ENCODE results near the gene IFITM5.

The IFITM5 gene

GRCh38 chr11:255176-255575, 44.1 kb downstream of the IFITM5 start:
- TF ChIP-seq YY1 (IDR thresholded peaks at IDR 0.05; ENCODE audit: low read depth) (no peak), MAX (IDR thresholded peaks at IDR 0.05) (no peak), ZBTB7A (IDR thresholded peaks at IDR 0.05; ENCODE audit: low read depth) (no peak), TEAD4 (IDR thresholded peaks at IDR 0.05) (no peak), FOXM1 (IDR thresholded peaks at IDR 0.05; ENCODE audit: borderline replicate concordance, low read depth) (no peak), USF1 (IDR thresholded peaks at IDR 0.05) (no peak), TCF12 (IDR thresholded peaks at IDR 0.05; ENCODE audit: low read depth) (no peak), NFIC (IDR thresholded peaks at IDR 0.05) (no peak), RAD21 (IDR thresholded peaks at IDR 0.05; ENCODE audit: low read depth) (no peak), REST (IDR thresholded peaks at IDR 0.05; ENCODE audit: low read depth) (no peak), TAF1 (IDR thresholded peaks at IDR 0.05; ENCODE audit: low read depth) (no peak), CREB1 (IDR thresholded peaks at IDR 0.05; ENCODE audit: low read depth) (no peak)

GRCh38 chr11:253886-254270, 45.4 kb downstream of the IFITM5 start:
- TF ChIP-seq MAX (IDR thresholded peaks at IDR 0.05) (no peak), USF1 (IDR thresholded peaks at IDR 0.05) (no peak), ZBTB7A (IDR thresholded peaks at IDR 0.05; ENCODE audit: low read depth) (no peak), RAD21 (IDR thresholded peaks at IDR 0.05; ENCODE audit: low read depth) (no peak), CEBPB (IDR thresholded peaks at IDR 0.05) (no peak), NFIC (IDR thresholded peaks at IDR 0.05) (no peak), FOXM1 (IDR thresholded peaks at IDR 0.05; ENCODE audit: borderline replicate concordance, low read depth) (no peak), CREB1 (IDR thresholded peaks at IDR 0.05; ENCODE audit: low read depth) (no peak), YY1 (IDR thresholded peaks at IDR 0.05; ENCODE audit: low read depth) (no peak)

DNA sequence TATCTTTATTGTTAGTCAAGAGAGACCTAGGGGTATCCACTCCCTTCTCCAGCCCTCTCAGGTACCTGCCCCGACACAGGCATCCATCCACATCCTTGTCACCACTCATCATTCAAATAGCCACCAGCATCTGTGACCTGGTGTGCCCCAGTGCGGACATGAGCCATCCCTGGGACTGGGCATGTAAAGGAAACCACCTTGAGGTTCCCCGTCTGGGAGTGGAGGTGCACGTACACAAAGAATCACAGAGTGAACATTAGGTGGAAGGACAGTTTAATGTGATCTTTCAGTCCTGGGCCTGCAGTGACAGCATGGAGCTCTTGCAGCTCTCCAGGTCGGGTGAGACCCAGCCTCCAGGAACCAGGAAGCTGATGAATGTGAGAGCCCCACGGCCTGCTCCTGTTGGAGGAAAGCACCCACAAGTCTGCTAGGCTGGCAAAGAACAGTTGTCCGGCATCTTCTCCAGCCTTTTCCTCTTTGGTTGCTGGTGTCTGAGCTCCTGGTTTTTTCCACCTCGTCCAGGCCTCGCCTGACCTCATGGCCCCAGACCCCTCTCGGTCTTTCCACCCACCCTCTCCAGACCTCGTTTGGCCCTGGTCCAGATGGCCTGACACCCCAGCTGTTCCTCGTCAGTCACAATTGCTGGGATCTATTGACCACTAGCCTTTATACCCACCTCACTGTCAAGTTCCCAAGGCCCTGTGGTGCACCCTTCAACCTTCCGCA, 46.0 kb downstream of the IFITM5 start:
- TF ChIP-seq CREB1 (IDR thresholded peaks at IDR 0.05; ENCODE audit: low read depth) (no peak), TAF1 (IDR thresholded peaks at IDR 0.05; ENCODE audit: low read depth) (no peak), TCF12 (IDR thresholded peaks at IDR 0.05; ENCODE audit: low read depth) (no peak), TEAD4 (IDR thresholded peaks at IDR 0.05) (no peak), MAX (IDR thresholded peaks at IDR 0.05) (no peak), EP300 (IDR thresholded peaks at IDR 0.05; ENCODE audit: borderline replicate concordance) (no peak), RAD21 (IDR thresholded peaks at IDR 0.05; ENCODE audit: low read depth) (no peak), YY1 (IDR thresholded peaks at IDR 0.05; ENCODE audit: low read depth) (no peak), NFIC (IDR thresholded peaks at IDR 0.05) (no peak), EGR1 (IDR thresholded peaks at IDR 0.05) (no peak), CEBPB (IDR thresholded peaks at IDR 0.05) (no peak), REST (IDR thresholded peaks at IDR 0.05; ENCODE audit: low read depth) (no peak), FOXM1 (IDR thresholded peaks at IDR 0.05; ENCODE audit: borderline replicate concordance, low read depth) (no peak), USF1 (IDR thresholded peaks at IDR 0.05) (no peak), ZBTB7A (IDR thresholded peaks at IDR 0.05; ENCODE audit: low read depth) (no peak)

- TF ChIP-seq RAD21 (IDR thresholded peaks at IDR 0.05; ENCODE audit: low read depth): no peak
- no peak for TF ChIP-seq EP300 (IDR thresholded peaks at IDR 0.05; ENCODE audit: borderline replicate concordance)
- TF ChIP-seq ZBTB7A (IDR thresholded peaks at IDR 0.05; ENCODE audit: low read depth): no peak
- TF ChIP-seq TAF1 (IDR thresholded peaks at IDR 0.05; ENCODE audit: low read depth): no peak
- no peak for TF ChIP-seq CREB1 (IDR thresholded peaks at IDR 0.05; ENCODE audit: low read depth)
- no peak for TF ChIP-seq NFIC (IDR thresholded peaks at IDR 0.05)
- no peak for TF ChIP-seq USF1 (IDR thresholded peaks at IDR 0.05)
- TF ChIP-seq MAX (IDR thresholded peaks at IDR 0.05): no peak
- TF ChIP-seq YY1 (IDR thresholded peaks at IDR 0.05; ENCODE audit: low read depth): no peak
- TF ChIP-seq REST (IDR thresholded peaks at IDR 0.05; ENCODE audit: low read depth): no peak
- no peak for TF ChIP-seq TCF12 (IDR thresholded peaks at IDR 0.05; ENCODE audit: low read depth)
- no peak for TF ChIP-seq TEAD4 (IDR thresholded peaks at IDR 0.05)
- no peak for TF ChIP-seq EGR1 (IDR thresholded peaks at IDR 0.05)
- no peak for TF ChIP-seq FOXM1 (IDR thresholded peaks at IDR 0.05; ENCODE audit: borderline replicate concordance, low read depth)
- no peak for TF ChIP-seq CEBPB (IDR thresholded peaks at IDR 0.05)
Measured at GRCh38 chr11:252666-253065, 46.7 kb downstream of the IFITM5 start.
